ENCODE measurements around the gene SND1.
"Not testable (repeated sequence)": the region's sequence is repeated elsewhere in the genome, so short reads cannot be mapped to it uniquely, and the experiment has no call there.

SND1 gene

GRCh38 chr7:128108129-128108528, 456.1 kb downstream of the SND1 start:
- Histone ChIP-seq H3K4me3 (replicated peaks; ENCODE audit: insufficient read depth, low read length) (no peak overlapping the region), H3K27me3 (ENCODE audit: insufficient read depth, poor library complexity, severe bottlenecking) (no peaks in the 10 kb centered on the region), H3K27ac (replicated peaks) (no peak overlapping the region; the same call in 1 of the 2 replicates)
- TF ChIP-seq, protein P1, sequence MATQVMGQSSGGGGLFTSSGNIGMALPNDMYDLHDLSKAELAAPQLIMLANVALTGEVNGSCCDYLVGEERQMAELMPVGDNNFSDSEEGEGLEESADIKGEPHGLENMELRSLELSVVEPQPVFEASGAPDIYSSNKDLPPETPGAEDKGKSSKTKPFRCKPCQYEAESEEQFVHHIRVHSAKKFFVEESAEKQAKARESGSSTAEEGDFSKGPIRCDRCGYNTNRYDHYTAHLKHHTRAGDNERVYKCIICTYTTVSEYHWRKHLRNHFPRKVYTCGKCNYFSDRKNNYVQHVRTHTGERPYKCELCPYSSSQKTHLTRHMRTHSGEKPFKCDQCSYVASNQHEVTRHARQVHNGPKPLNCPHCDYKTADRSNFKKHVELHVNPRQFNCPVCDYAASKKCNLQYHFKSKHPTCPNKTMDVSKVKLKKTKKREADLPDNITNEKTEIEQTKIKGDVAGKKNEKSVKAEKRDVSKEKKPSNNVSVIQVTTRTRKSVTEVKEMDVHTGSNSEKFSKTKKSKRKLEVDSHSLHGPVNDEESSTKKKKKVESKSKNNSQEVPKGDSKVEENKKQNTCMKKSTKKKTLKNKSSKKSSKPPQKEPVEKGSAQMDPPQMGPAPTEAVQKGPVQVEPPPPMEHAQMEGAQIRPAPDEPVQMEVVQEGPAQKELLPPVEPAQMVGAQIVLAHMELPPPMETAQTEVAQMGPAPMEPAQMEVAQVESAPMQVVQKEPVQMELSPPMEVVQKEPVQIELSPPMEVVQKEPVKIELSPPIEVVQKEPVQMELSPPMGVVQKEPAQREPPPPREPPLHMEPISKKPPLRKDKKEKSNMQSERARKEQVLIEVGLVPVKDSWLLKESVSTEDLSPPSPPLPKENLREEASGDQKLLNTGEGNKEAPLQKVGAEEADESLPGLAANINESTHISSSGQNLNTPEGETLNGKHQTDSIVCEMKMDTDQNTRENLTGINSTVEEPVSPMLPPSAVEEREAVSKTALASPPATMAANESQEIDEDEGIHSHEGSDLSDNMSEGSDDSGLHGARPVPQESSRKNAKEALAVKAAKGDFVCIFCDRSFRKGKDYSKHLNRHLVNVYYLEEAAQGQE (IDR thresholded peaks at IDR 0.05; ENCODE audit: insufficient replicate concordance, low read depth), result no peak
- TF ChIP-seq SPI1 (IDR thresholded peaks at IDR 0.05; ENCODE audit: borderline replicate concordance, low read depth) (no peak), POLR2AphosphoS5 (IDR thresholded peaks at IDR 0.05; ENCODE audit: low read depth) (no peak), GABPA (IDR thresholded peaks at IDR 0.05; ENCODE audit: low read depth) (no peak)
- TF ChIP-seq, protein P2, sequence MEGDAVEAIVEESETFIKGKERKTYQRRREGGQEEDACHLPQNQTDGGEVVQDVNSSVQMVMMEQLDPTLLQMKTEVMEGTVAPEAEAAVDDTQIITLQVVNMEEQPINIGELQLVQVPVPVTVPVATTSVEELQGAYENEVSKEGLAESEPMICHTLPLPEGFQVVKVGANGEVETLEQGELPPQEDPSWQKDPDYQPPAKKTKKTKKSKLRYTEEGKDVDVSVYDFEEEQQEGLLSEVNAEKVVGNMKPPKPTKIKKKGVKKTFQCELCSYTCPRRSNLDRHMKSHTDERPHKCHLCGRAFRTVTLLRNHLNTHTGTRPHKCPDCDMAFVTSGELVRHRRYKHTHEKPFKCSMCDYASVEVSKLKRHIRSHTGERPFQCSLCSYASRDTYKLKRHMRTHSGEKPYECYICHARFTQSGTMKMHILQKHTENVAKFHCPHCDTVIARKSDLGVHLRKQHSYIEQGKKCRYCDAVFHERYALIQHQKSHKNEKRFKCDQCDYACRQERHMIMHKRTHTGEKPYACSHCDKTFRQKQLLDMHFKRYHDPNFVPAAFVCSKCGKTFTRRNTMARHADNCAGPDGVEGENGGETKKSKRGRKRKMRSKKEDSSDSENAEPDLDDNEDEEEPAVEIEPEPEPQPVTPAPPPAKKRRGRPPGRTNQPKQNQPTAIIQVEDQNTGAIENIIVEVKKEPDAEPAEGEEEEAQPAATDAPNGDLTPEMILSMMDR (IDR thresholded peaks at IDR 0.05; ENCODE audit: insufficient read depth, low read length), result no peak
- no peak for DNase-seq (ENCODE audit: low read depth in 1 of 2, low spot score in 1 of 2)

- Histone ChIP-seq H3K27ac (replicated peaks) (peak overlapping the region; percentile 50), H3K4me3 (replicated peaks; ENCODE audit: insufficient read depth, low read length) (no peak overlapping the region), H3K27me3 (ENCODE audit: insufficient read depth, poor library complexity, severe bottlenecking) (no peaks in the 10 kb centered on the region)
- DNase-seq (ENCODE audit: low read depth in 1 of 2, low spot score in 1 of 2), result peak in 1 of 2 experiments; percentile 80
- TF ChIP-seq SPI1 (IDR thresholded peaks at IDR 0.05; ENCODE audit: borderline replicate concordance, low read depth) (peak; percentile 98), GABPA (IDR thresholded peaks at IDR 0.05; ENCODE audit: low read depth) (no peak), POLR2AphosphoS5 (IDR thresholded peaks at IDR 0.05; ENCODE audit: low read depth) (peak; percentile 76)
These were observed 456.8 kb downstream of the SND1 start for GRCh38 chr7:128108641-128109423.

DNA sequence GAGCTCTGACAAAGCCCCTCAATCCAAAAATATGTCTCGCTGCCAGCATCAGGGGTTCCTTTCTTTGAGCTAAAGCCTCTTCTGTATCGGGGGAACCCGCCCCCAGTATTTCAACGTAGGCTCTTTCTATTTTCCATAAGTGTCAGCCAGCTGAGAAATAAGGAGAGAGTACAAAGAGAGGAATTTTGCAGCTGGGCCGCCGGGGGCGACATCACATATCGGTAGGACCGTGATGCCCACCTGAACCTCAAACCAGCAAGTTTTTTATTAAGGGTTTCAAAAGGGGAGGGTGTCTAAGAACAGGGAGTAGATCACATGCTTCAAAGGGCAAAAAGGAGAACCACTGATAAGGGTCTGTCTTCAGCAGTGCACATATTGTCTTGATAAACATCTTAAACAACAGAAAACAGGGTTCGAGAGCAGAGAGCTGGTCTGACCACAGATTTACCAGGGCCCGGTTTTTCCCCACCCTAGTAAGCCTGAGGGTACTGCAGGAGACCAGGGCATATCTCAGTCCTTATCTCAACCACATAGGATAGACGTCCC, 457.5 kb downstream of the SND1 start:
- H3K27ac ChIP-seq (replicated peaks), result peak overlapping the region; percentile 50
- not testable (repeated sequence) for DNase-seq (ENCODE audit: low read depth in 1 of 2, low spot score in 1 of 2); H3K27me3 ChIP-seq (ENCODE audit: insufficient read depth, poor library complexity, severe bottlenecking); H3K4me3 ChIP-seq (replicated peaks; ENCODE audit: insufficient read depth, low read length)

DNA sequence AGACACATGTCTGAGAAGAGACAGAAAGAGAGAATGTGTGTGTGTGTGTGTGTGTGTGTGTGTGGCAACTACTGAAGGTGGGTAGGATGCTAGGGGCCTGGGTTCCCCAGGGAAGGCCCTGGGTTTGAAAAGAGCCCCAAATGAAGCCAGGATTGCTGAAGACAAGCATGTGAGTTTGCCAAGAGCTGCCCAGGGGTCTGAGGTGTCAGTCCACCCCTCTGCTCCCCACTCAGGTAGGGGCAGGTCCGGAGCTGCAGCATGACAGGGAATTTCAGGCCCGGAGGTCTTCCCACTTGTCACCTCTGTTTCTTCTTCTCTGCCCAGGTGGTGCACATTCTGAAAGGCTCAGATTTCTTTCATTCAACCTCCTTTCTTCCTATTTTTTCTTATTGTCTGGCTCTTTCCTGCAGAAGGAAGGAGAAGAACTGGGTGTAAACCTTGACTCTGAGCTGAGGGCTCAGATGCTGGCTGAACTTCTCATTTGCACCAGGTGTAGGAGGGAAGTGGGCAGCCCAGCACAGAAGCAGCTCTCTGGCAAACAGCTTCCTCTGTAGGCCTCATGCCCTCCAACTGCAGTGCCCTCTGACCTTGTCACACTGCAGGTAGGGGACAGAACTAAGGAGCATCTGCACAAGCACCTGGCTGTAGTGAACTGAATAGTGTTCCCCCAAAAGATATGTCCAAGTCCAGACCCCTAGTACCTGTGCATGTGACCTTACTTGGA, 458.8 kb downstream of the SND1 start:
- no peak overlapping the region for H3K27ac ChIP-seq (replicated peaks)
- no peak overlapping the region for H3K4me3 ChIP-seq (replicated peaks; ENCODE audit: insufficient read depth, low read length)
- no peaks in the 10 kb centered on the region for H3K27me3 ChIP-seq (ENCODE audit: insufficient read depth, poor library complexity, severe bottlenecking)
- no peak for TF ChIP-seq GABPA (IDR thresholded peaks at IDR 0.05; ENCODE audit: low read depth)
- TF ChIP-seq, protein P2 (IDR thresholded peaks at IDR 0.05; ENCODE audit: insufficient read depth, low read length), result no peak
- peak; percentile 68; the same call in 1 of the 2 replicates for TF ChIP-seq SPI1 (IDR thresholded peaks at IDR 0.05; ENCODE audit: borderline replicate concordance, low read depth)
- peak; percentile 47 to 60 for DNase-seq (ENCODE audit: low read depth in 1 of 2, low spot score in 1 of 2)

DNA sequence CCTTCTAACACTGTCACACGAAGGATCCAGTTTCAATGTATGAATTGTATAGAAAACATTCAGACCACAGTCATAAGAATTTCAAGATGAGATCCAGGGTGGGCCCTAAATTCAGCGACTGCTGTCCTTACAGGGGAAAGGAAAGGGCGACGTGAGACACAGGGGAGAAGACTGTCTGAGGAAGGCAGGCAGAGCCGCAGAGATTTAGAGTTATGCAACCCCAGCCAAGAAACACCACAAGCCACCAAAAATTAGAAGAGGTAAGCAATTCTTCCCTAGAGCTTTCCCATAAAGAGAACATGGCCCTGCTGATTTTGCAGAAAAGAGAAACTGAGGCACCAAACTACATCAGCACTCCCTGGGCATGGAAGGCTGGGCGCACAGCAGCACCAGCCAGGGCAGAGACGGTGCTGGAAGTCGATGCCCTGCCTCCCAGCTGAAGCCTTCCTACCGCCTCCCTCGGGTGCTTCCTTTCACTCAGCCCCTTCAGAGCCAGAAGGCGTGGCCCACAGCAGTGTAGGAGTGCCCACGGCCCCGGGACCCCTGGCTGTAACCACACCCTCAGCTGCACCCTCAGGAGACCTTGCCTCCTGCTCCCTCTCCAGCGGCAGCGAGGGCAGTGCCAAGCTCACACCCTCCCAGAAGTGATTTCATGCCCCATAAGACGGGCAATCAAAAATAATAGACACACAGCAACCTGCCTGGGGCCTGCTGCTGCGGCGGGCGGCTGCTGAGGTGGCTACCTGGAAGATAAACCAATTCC, 460.2 kb downstream of the SND1 start:
- TF ChIP-seq, protein P2 (IDR thresholded peaks at IDR 0.05; ENCODE audit: insufficient read depth, low read length), result no peak
- TF ChIP-seq GABPA (IDR thresholded peaks at IDR 0.05; ENCODE audit: low read depth) (no peak), SPI1 (IDR thresholded peaks at IDR 0.05; ENCODE audit: borderline replicate concordance, low read depth) (no peak), POLR2AphosphoS5 (IDR thresholded peaks at IDR 0.05; ENCODE audit: low read depth) (no peak)
- TF ChIP-seq, protein P1 (IDR thresholded peaks at IDR 0.05; ENCODE audit: insufficient replicate concordance, low read depth), result no peak
- Histone ChIP-seq H3K27ac (replicated peaks) (no peak overlapping the region), H3K4me3 (replicated peaks; ENCODE audit: insufficient read depth, low read length) (no peak overlapping the region), H3K27me3 (ENCODE audit: insufficient read depth, poor library complexity, severe bottlenecking) (no peaks in the 10 kb centered on the region)
- DNase-seq (ENCODE audit: low read depth in 1 of 2, low spot score in 1 of 2), result peak in 1 of 2 experiments; percentile 53

Data from HL-60 (cell line).